Neural crest cell (in vitro differentiated cells): ENCODE data around the gene ITGB8. TPM values are rescaled to one million over a fixed set of nuclear protein-coding genes. Genes with fewer than 3 reads are reported as not detected.

ENCODE experiments used
- DNase-seq: peaks from one replicate; pipeline ENCODE4 v3.0.0; 2021; ENCODE audit warnings: low read depth, mixed read lengths, low spot score
- H3K27ac Mint-ChIP-seq: one replicate; pipeline ENCODE4 v1.8.0; 2021; ENCODE audit warnings: mild to moderate bottlenecking, mixed read lengths; ENCODE audit not compliant: unreplicated experiment
- H3K27me3 Mint-ChIP-seq: 2 replicates; pipeline ENCODE4 v1.8.0; 2021; ENCODE audit warnings: low read depth, mild to moderate bottlenecking, mixed read lengths
- H3K36me3 Mint-ChIP-seq: 2 replicates; pipeline ENCODE4 v1.8.0; 2021; ENCODE audit warnings: low read depth, mild to moderate bottlenecking, mixed read lengths
- H3K4me1 Mint-ChIP-seq: 2 replicates; pipeline ENCODE4 v1.8.0; 2021; ENCODE audit warnings: mixed read lengths
- H3K4me3 Mint-ChIP-seq: one replicate; pipeline ENCODE4 v1.8.0; 2021; ENCODE audit warnings: mild to moderate bottlenecking, mixed read lengths
- H3K9me3 Mint-ChIP-seq: 2 replicates; pipeline ENCODE4 v1.8.0; 2021; ENCODE audit warnings: mixed read lengths
- CTCF ChIP-seq: fragments of 200-600 bp; sonication (generic); conservative IDR thresholded peaks from 2 replicates; pipeline ENCODE4 v1.5.0; 2021; ENCODE audit warnings: antibody characterized with exemption, mild to moderate bottlenecking
- total RNA-seq: library from RNA; stranded (reverse); gene quantifications from 2 replicates; pipeline ENCODE4 v1.2.1, GENCODE V29; 2021

ITGB8 gene
- total RNA-seq, 1 donor from 2014 or later = 19.9 TPM

- no peaks in the 10 kb centered on the region for H3K27me3 Mint-ChIP-seq
- no peak overlapping the region for H3K4me3 Mint-ChIP-seq
- H3K27ac Mint-ChIP-seq = no peak overlapping the region
- H3K4me1 Mint-ChIP-seq = no peaks in the 10 kb centered on the region
- no peak for DNase-seq
- peaks cover 2% of the 10 kb centered on the region for H3K9me3 Mint-ChIP-seq
- H3K36me3 Mint-ChIP-seq = no peaks in the 10 kb centered on the region
- TF ChIP-seq CTCF = no peak
Measured at GRCh38 chr7:20454202-20454601, 123.5 kb downstream of the ITGB8 start.

GRCh38 chr7:20456701-20457100 lies 126.0 kb downstream of the ITGB8 start:
- Mint-ChIP-seq H3K9me3 (no peaks in the 10 kb centered on the region), H3K4me1 (no peaks in the 10 kb centered on the region), H3K36me3 (no peaks in the 10 kb centered on the region), H3K27me3 (no peaks in the 10 kb centered on the region), H3K27ac (no peak overlapping the region), H3K4me3 (no peak overlapping the region)
- no peak for TF ChIP-seq CTCF
- no peak for DNase-seq

GRCh38 chr7:20458521-20458920 lies 127.8 kb downstream of the ITGB8 start:
- H3K4me3 Mint-ChIP-seq = no peak overlapping the region
- H3K27me3 Mint-ChIP-seq = no peaks in the 10 kb centered on the region
- TF ChIP-seq CTCF = no peak
- no peak overlapping the region for H3K27ac Mint-ChIP-seq
- H3K36me3 Mint-ChIP-seq = no peaks in the 10 kb centered on the region
- no peak for DNase-seq
- H3K9me3 Mint-ChIP-seq = no peaks in the 10 kb centered on the region
- no peaks in the 10 kb centered on the region for H3K4me1 Mint-ChIP-seq

- no peak overlapping the region for H3K27ac Mint-ChIP-seq
- no peaks in the 10 kb centered on the region for H3K27me3 Mint-ChIP-seq
- H3K4me1 Mint-ChIP-seq = no peaks in the 10 kb centered on the region
- H3K4me3 Mint-ChIP-seq = no peak overlapping the region
- H3K9me3 Mint-ChIP-seq = no peaks in the 10 kb centered on the region
- no peaks in the 10 kb centered on the region for H3K36me3 Mint-ChIP-seq
- DNase-seq = no peak
- no peak for TF ChIP-seq CTCF
Measured at GRCh38 chr7:20459419-20459818, 128.7 kb downstream of the ITGB8 start.

- Mint-ChIP-seq H3K4me1 (no peaks in the 10 kb centered on the region), H3K36me3 (no peaks in the 10 kb centered on the region), H3K9me3 (no peaks in the 10 kb centered on the region), H3K4me3 (no peak overlapping the region), H3K27me3 (no peaks in the 10 kb centered on the region), H3K27ac (no peak overlapping the region)
- DNase-seq = no peak
- TF ChIP-seq CTCF = no peak
Measured at GRCh38 chr7:20464891-20465290, 134.2 kb downstream of the ITGB8 start.

Other genes with a start within 250 kb of the ITGB8 start
- 0.12 TPM in 1 of 2 replicates, not detected in the other for gene MACC1, start 113.5 kb upstream of the ITGB8 start, total RNA-seq